EL (cell line): ENCODE data around the gene OSBPL9.
A peak's percentile ranks its signal among the peaks of the same experiment; 100 is the strongest.
"Not testable (repeated sequence)": the region's sequence is repeated elsewhere in the genome, so short reads cannot be mapped to it uniquely, and the experiment has no call there.

Source experiments
- DNase-seq: peaks from one replicate; pipeline ENCODE4 v3.0.0-alpha.2; 2016

Gene OSBPL9

DNA sequence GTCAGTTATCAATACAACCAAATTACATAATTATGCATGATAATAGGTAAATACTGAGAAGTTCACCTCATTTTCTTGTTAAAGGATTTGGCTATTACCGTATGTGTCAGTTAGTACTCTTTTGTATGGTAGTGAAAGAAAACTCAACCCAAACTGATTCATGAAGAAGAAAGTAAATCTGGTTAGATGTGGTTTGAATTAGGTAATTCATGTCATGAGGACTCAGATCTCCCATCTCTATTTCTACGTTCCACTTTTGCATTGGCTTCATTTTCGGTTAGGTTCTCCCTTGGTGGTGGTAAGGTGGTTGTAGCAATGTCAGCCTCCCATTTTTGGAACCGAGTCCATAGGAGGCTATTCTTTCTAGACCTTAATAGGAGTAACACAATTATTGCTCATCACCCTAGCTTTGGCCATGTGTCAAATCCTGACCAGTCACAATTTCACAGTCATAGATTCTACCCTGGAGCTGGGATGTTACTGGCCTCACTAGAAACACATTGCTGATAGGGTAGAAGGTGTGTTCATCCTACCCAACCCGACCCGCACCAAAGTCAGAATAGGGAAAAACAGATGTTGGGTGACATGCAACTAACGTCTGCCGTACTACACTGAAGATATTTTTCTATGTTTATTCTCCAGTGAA lies 97.6 kb downstream of the OSBPL9 start:
- no peak for DNase-seq

DNA sequence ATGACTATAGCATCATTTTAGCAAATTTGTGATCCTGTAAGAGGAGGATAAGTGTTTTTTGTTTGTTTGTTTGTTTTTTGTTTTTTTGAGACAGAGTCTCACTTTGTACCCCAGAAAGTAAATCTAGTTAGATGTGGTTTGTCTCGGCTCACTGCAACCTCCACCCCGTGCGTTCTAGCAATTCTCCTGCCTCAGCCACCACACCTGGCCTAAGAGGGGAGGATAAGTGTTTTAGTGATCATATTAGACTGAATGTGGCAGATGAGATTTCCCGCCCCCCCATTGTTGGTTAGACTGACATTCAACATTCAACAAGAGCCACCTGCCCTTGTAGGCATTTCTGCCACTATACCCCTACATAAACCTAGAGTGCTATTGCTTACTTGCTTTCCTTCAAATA lies 98.5 kb downstream of the OSBPL9 start:
- no peak for DNase-seq

DNA sequence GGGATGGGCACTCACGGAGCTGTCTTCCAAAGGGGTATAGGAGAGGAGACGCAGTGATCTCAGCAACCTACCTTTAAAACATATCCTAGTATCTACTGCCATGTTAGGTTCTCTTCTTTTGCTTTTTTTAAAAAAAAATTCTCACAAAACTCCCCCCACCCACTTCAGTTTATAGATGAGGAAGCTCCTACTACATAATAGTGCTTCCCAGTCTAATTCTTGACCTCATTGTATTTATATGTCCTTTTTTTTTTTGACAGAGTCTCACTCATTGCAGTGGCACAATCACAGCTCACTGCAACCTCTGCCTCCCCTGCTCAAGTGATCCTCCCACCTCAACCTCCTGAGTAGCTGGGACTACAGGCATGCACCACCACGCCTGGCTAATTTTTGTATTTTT lies 99.9 kb downstream of the OSBPL9 start:
- no peak for DNase-seq

DNA sequence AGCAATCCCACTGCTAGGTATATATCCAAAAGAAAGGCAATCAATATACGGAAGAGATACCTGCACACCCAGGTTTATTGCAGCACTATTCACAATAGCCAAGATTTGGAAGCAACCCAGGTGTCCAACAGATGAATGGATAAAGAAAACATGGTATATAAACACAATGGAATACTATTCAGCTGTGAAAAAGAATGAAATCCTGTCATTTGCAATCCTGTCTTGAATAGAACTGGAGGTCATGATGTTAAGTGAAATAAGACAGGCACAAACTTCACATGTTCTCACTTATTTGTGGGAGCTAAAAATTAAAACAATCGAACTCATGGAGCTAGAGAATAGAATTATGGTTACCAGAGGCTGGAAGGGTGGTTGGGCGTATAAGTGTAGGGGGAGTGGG lies 101.0 kb downstream of the OSBPL9 start:
- no peak for DNase-seq

DNA sequence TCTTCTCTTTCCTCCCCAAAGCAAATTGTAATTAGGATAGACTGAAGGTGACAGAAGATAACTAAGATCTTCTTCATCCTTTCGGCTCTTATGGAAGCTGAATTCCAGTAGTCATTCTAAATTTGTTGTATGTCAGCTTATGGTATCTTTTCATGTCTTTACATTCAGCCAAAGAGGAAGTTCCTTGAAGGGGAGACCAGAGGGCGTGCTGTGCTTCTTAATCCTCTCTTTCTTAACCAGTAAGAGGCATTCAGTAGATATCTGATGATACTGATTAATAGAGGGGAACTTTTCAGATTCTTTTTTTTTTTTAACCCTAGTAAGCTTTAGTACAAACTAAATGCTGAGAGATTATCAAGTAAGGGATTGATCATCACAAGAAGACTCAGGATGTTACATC lies 102.3 kb downstream of the OSBPL9 start:
- no peak for DNase-seq

DNA sequence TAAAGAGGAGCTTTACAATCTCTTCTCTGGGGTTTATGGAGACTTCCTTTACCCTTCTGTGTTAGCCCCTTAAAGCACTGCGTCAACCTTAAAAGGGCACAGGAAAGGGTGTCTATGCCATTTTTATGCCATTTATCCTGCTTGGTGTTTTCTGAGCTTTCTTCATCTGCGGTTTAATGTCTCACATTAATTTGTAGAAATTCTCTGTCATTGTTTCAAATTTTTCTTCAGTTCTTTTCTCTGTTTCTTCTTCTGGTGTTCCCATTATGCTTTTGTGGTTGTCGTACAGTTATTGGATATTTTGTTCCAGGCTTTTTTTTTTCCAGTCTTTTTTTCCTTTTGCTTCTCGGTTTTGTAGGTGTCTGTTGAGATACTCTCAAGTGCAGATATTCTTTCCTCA lies 107.9 kb downstream of the OSBPL9 start:
- no peak for DNase-seq

DNA sequence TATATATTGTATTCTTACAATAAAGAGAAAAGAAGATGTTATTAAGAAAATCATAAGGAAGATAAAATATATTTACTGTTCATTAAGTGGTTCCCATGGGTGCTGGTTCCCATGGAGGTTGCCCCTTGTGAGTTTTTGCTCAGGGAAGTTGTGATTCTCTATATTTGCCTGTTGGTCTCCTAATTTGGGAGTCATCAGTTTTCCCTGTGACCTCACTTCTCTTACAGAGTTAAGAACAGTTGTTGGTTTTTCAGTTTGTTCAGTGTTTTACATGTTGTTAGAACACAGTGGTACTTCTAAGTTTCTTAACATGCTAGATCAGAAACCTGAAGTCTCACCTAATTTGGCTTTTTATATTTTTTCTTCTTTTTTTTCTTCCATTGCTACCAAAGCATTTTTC lies 109.2 kb downstream of the OSBPL9 start:
- no peak for DNase-seq

DNA sequence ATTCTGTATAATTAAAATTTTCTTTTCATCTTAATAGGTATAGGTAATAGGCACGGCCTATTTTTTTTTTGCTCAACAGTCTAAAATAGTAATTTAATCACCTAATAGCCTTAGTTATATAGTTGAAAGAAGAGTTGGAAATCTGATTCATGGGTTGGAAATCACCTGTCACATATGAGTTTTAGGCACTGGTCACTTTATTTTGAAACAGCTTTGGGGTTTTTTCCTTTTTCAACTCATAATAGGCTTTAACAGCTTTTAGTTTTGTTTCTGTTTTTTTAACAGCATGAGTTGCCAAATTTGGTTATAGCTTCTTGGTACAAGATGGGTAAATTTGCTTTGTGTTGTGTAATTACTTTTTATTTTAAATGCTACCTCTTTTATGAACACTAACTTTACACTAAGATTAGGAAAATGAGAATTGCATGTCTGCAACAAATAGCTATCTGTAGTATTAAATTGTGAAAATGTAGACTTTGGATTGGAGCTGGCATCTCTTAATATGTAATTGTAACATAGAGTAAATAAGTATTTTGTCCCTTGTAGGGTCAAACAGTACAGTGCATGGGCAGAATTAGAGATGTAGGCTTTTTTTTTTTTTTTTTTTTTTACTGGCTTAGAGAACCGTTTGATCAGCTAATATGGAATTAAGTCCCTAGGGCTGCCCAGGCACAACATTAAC lies 109.8 kb downstream of the OSBPL9 start:
- no peak for DNase-seq

DNA sequence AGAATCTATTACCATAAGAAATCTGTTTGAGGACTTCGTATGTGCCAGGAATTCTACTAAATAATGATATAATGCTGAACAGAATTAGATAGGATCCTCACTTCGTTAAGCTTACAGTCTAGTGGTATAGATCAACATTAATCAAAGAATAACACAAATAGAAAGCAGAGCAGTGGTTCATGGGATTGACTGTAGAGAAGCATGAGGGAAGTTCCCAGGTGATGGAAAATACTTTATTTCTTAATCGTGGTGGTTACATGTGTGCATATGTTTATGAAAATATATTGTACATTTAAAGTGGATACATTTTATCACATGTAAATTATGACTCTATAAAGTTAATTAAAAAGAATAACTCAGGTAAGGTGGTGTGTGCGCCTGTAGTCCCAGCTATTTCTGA lies 110.5 kb downstream of the OSBPL9 start:
- no peak for DNase-seq

DNA sequence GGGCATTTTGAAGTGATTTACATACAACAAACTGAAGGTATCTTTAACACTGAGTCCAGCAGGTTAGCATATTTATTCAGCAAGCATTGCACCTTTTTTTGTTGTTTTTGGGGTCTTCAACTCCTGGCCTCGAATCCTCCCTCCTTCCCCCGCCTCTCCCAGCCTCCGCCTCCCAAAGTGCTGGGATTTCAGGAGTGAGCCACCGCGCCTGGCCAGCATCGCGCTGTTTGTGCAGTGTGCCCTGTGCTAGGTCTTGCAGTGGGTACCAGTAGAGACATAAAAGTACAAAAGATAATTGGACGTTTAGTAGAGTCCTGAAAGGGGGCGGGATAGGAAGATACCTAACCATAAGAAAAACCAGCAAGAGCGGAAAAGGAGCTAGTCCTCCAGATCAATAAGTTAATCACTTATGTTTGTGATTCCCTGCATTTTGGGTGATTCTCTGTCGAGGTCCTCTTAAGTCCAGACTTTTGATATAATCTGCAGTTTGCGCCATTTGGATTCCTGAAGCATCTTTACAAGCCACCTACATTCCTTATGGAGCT lies 111.8 kb downstream of the OSBPL9 start:
- DNase-seq, result no peak

DNA sequence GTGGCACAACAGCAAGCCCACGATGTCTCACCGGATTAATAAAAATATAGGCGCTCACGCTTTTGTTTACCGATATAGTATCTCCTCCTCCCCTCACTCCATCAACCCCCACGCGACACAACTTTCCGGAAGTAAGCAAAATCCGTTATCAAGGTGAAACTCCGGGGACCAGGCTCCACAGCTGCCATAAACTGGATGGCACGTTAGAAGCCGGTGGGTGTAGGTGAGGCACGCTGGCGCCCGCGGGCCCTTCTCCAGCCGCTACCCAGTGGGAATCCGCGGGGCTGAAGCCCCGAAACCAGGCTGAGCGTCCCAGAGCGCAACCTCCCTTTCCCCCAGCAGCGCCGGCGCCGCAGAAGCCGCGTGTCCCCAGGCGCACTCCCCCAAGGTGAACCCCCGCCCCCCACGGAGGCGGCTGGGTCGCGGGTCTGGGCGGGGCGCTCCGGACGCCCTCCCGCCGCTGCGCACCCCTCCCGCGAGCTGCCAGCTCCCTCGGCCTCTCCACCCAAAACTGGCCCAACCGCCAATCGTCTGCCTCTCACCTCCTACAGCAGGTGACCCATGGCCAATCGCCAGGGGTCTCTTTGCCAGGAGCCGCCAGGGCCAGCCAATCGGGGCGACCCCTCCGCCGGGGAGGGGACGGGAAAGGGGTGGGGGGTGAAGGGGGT lies 112.4 kb downstream of the OSBPL9 start:
- DNase-seq, result peak; percentile 96

DNA sequence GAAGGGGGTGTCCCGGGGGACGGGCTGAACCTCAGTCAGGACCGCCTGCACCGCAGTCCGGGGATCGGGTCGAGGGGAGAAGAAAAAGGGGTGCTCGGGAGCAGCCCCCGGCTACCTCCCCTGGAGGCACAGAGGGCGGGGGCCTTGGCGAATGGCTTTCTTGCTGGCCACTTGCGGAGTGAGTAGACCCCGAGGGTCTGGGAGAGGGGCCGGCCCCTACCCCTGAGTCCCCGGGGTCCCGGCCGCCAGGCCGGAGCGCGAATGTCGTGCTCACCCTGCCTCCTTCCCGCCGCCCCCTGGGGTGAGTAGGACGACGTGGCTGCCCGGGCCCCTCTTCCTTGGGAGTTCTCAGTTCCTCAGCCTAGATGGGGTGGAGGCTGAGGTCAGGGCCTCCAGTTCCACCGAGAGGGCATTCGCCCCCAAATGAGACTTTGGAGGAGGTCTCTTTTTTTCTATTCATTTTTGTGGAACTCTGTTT lies 113.0 kb downstream of the OSBPL9 start:
- peak; percentile 49 for DNase-seq

DNA sequence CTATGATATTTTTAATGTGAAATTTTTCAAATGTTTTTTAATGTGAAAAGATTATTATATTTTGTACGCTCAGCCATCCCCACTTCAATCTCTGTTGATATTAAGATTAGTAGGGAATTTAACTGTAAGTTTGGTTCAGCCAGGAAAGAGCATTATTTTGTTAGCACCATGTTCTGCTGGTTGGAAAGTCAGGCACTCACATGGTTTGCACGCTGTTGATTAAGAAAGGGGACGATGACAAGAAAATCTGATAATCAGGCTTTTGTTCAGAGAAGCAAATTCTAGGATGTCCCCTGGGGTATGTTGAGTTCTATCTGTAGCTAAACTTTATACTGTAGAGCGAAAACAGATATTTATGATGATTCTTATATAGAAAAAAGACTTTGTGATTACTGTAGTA lies 115.1 kb downstream of the OSBPL9 start:
- DNase-seq, result no peak

DNA sequence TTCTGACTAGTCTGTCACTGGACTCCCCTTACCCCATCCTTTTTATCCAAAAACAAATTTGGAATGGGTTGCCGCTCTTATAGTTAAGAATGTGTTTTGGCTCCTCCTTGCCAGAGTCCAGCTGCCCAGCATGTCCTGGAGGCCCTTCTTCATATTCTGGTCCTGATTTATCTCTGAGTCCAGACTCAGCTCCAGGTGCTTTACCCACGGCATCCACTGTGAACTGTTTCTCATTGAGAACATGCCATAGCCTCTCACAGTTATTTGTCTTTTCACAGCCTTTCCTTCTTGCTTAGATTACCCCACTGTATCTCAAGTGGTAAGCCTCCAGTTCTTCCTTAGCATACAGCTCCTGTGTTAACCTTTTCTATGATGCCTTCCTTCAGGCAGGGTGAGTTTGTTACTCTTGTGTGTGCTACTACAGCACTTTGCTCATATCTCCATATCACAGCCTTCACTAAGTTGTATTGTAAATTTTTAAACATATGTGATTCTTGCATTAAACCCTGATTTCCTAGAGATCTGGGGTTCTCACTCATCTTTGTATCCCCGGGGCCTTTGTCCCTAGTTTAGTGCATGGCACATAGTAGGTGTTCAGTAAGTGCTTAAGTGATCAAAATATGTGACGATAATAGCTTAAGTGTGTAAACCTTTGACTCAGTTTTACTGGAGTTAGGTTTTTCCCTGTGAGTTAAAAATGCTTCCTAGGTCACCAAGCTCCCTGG lies 116.0 kb downstream of the OSBPL9 start:
- DNase-seq, result no peak

DNA sequence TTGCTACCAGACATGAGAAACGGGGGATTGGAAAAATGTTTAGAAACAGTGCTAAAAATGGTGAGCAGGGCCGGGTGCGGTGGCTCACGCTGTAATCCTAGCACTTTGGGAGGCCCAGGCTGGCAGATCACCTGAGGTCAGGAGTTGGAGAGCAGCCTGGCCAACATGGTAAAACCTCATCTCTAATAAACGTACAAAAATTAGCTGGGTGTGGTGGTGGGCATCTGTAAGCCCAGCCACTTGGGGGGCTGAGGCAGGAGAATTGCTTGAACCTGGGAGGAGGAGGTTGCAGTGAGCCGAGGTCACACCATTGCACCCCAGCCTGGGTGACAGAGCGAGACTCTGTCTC lies 116.5 kb downstream of the OSBPL9 start:
- not testable (repeated sequence) for DNase-seq

DNA sequence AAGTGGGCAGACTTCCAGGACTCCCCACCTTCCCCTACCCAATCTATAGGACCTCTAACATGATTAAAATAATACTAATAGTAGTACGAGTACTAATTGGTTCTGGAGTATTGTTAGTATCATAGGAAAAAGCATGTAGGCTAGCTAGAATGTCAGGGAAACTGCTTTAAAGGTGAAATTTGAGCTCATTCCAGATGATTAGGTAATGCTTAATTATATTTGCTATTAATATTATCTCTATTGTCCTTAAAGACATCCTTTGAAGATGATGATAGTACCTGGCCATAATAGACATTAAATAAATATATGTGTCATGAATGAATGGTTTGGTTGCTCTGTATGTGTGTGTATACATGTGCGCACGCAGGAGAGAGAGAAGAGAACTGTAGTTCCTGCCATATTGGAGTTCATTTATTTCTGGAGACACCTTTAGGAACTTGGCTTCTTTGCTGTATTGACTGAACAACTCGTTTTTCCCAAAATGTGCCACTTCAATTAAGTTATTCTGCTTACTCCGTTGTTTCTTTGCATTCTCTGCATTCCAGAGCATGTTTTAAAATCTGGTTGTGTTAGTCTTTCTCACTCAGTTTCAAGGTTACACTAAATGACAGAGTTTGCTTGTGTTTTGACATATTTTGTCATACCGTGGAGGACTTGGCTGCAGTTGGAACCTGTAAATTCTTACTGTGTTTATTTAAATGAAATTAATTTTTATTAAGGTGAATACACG lies 117.1 kb downstream of the OSBPL9 start:
- no peak for DNase-seq

DNA sequence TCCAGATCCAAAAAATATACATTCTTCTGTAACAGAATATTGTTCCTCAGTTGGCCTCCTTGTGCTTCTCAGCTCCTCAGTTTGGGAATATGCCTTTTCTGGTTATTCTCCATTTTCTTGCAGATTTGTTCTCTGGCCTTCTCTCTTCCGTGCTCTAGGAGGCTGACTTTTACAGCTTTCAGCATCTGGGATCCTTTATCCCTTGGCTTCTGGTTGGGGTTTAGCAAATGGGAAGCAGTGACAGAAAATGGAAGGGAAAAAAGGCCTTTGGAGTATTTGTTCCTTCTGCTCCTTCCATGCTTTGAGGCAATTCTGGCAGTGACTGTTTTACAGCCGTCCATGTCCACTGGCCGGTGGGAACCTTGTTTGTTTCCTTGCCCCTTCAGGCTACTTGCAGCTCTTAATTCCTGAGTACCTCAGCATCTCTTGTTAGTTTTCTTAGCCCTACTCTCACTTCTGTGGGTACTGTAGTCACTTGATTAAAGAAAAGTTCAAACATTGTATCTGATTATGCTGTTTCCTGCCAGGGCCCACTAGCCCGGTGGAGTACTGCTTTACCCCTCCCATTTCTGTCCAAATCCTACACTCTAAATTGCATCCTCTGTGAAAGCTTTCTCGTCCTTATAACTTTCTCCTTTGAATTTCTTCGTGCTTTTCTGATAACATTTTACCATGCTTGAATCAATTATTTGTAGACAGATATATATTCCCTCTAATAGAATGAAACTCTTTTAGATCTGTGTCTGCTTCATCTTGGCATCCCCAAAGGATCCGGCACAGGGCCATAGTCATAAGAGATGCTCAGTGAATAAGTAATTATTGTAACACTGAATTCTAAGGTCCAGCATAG lies 118.2 kb downstream of the OSBPL9 start:
- DNase-seq, result peak; percentile 0

DNA sequence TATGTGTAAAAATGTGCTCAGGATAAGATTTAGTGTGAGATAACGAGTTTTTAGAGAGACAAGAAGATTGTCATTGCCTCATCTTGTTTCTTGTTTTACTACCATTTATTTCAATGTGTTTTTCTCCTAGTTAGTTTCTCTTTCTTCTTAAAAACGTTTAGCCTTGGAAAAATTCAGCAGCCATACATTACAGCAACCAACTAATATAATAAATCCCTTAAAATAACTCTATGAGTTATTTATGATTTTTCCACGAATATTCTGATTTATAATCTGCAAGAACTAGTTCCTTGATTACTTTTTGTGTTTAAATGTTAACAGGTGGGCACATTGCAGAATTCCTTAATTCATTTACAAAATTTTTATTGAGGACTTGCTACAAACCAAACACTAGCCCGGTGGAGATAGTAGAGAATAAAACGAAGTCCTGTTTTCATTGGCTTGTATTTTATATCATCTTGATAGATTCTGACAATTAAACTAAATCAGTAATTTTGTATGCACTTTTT lies 118.9 kb downstream of the OSBPL9 start:
- DNase-seq, result no peak

DNA sequence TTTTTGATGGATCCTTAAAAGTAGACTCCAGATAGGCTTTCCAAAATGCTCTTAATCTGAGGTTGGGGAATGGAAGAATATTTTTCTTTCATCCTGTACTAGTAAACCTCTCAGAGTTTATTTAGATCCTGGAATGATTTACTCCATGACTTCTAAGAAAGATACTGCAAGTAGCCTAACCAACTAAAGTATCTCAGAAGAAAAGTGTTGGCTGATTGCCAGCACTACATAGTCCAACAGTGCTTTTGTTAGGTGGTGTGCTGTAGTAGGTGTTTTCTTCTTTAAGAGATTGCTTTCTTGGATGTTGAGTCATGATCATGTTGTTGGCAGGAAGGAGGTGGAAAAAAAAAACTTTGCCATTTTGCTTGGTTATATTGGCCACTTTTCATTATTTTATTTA lies 119.8 kb downstream of the OSBPL9 start:
- peak; percentile 48 for DNase-seq

DNA sequence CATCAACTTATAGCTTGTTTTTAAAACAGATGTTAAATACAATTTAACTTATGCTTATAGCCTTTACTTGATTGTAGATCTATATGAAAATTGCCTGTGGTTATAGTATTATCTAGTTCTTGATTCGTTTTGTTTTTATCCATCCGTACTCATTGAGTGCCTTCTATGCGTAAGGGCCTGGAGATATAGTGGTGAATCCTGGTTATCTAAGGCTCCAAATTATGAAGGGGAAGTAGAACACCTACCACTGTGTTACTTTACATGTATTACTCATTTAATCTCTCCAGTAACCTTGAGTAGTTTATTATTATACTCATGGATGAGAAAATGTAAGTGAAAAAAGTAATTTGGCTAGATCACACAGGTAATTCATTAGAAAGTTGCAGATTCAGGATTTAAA lies 121.8 kb downstream of the OSBPL9 start:
- DNase-seq, result no peak

DNA sequence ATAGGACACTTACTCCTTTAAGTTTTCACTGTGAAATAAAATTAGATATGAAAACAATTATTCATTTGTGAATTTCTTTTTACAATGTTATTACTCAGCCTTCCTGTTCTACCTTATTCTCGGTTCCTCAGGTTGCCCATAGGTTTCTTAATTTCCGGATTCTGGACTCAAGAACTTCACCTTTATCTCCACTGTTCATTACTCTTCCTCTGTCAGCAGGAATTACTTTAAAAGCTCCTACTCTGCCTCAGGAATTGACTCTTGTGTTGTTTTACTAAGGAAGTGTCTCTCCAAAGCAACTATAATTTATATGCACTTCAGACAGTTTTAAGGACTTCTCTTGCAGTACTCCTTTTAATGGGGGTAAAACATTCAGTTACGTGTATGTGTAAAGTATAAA lies 123.8 kb downstream of the OSBPL9 start:
- DNase-seq, result no peak
